HepG2 (cell line): Measurements from ENCODE around the gene PHLDB1. TPM values are rescaled to one million over a fixed set of nuclear protein-coding genes. Genes with fewer than 3 reads are reported as not detected.

Experiments
- ATAC-seq: fragments of 200-7000 bp; cut with Tn5 transposase; 3 replicates; pipeline ENCODE4 v1.9.1; 2020; ENCODE audit warnings: mild to moderate bottlenecking, moderate library complexity
- BruUV-seq: library from RNA; stranded (reverse); fragments of 400-500 nt; replicated peaks from 2 replicates; lab custom pipeline; 2021; lab: Mats Ljungman, UMichigan
- CTCF ChIA-PET: fragments of 300-600 bp; formaldehyde crosslinking; extraction: SDS; loops from one replicate; lab custom pipeline; 2021; ENCODE audit warnings: low total read pairs, inconsistent platforms, low intra/inter-chr PET ratio; lab: Yijun Ruan, JAX
- POLR2A ChIA-PET: fragments of 350-600 bp; sonication (Branson Sonifier 250); formaldehyde crosslinking; loops from one replicate; lab custom pipeline; 2020; ENCODE audit warnings: antibody characterized with exemption, inconsistent platforms; lab: Yijun Ruan, JAX
- DNase-seq: peaks from one replicate; pipeline ENCODE4 v3.0.0-alpha.2; 2015; ENCODE audit warnings: low spot score
- FAIRE-seq: peaks from 3 replicates; lab custom pipeline; 2011; peaks lifted over from hg19 to GRCh38; lab: Jason Lieb, UNC
- H2AFZ ChIP-seq: one replicate; pipeline ENCODE4 v1.6.1; 2011; ENCODE audit warnings: low read length, inconsistent platforms
- H3K27ac ChIP-seq: fragments of 300-600 bp; 3 replicates; pipeline ENCODE4 v1.8.0; 2011; ENCODE audit warnings: mixed run types, mild to moderate bottlenecking, mixed read lengths, low read length, inconsistent platforms; ENCODE audit not compliant: insufficient read depth; ENCODE audit errors: extremely low read length
- H3K27me3 ChIP-seq, 2 experiments: fragments of 200-600 bp in 1 of 2; 2 replicates in 1 of 2; 3 replicates in 1 of 2; pipeline versions ENCODE4 v1.6.0 to v1.8.0; 2011; ENCODE audit warnings: low read length in 2 of 2, mild to moderate bottlenecking in 2 of 2, moderate library complexity in 2 of 2, inconsistent platforms in 1 of 2; ENCODE audit not compliant: insufficient read depth in 2 of 2, control insufficient read depth in 1 of 2
- H3K36me3 ChIP-seq, 2 experiments: fragments of 200-600 bp in 1 of 2; replicated peaks in 1 of 2; 2 replicates in 1 of 2; 3 replicates in 1 of 2; pipeline versions ENCODE4 v1.5.1 to v1.8.0; 2011; ENCODE audit warnings: low read length in 2 of 2, inconsistent platforms in 1 of 2; ENCODE audit not compliant: insufficient read depth in 2 of 2, control insufficient read depth in 1 of 2
- H3K4me1 ChIP-seq: 2 replicates; pipeline ENCODE4 v1.5.1; 2012; ENCODE audit warnings: low read length, inconsistent platforms; ENCODE audit not compliant: insufficient read depth
- H3K4me2 ChIP-seq: 2 replicates; pipeline ENCODE4 v1.6.0; 2011; ENCODE audit warnings: low read depth, low read length, inconsistent platforms
- H3K4me3 ChIP-seq, 3 experiments: fragments of 200-600 bp in 1 of 3; sonication (generic), shearing (Covaris generic) in 1 of 3; replicated peaks in 1 of 3; 2 replicates each; pipeline ENCODE4 v1.5.1; 2011 to 2016; ENCODE audit warnings: low read length in 3 of 3, inconsistent platforms in 2 of 3, low read depth in 2 of 3, mild to moderate bottlenecking in 2 of 3, control low read depth in 1 of 3, mixed read lengths in 1 of 3; ENCODE audit not compliant: insufficient read depth in 1 of 3
- H3K79me2 ChIP-seq: one replicate; pipeline ENCODE4 v1.6.1; 2011; ENCODE audit warnings: low read length, inconsistent platforms; ENCODE audit not compliant: insufficient read depth
- H3K9ac ChIP-seq: 2 replicates; pipeline ENCODE4 v1.6.0; 2011; ENCODE audit warnings: mild to moderate bottlenecking, low read depth, low read length, inconsistent platforms; ENCODE audit not compliant: insufficient read depth
- H3K9me3 ChIP-seq: 2 replicates; pipeline ENCODE4 v1.5.1; 2012; ENCODE audit warnings: mild to moderate bottlenecking, low read length
- H4K20me1 ChIP-seq: 2 replicates; pipeline ENCODE4 v1.6.0; 2011; ENCODE audit warnings: inconsistent platforms, mild to moderate bottlenecking, low read length, moderate library complexity; ENCODE audit not compliant: insufficient read depth
- DBP ChIP-seq: sonication (generic); formaldehyde crosslinking; IDR thresholded peaks from 2 replicates; pipeline ENCODE4 v1.4.0; 2020; ENCODE audit warnings: missing genetic modification reagents; ENCODE audit errors: not compliant biosample characterization
- FOXA3 ChIP-seq: IDR thresholded peaks from 2 replicates; pipeline ENCODE4 v1.6.1; 2016; ENCODE audit warnings: missing genetic modification reagents, missing compliant biosample characterization
- ISL2 ChIP-seq: sonication (generic); formaldehyde crosslinking; IDR thresholded peaks from 2 replicates; pipeline ENCODE4 v1.5.0; 2020; ENCODE audit warnings: missing genetic modification reagents
- JUND ChIP-seq: sonication (generic); formaldehyde crosslinking; IDR thresholded peaks from 2 replicates; pipeline ENCODE4 v1.8.0; 2022; ENCODE audit warnings: mild to moderate bottlenecking, missing genetic modification reagents
- NCOA5 ChIP-seq: sonication (generic); formaldehyde crosslinking; IDR thresholded peaks from 2 replicates; pipeline ENCODE4 v1.4.0; 2020; ENCODE audit warnings: missing genetic modification reagents
- NR2C2 ChIP-seq: sonication (generic); formaldehyde crosslinking; IDR thresholded peaks from 2 replicates; pipeline ENCODE4 v1.4.0; 2020; ENCODE audit warnings: missing genetic modification reagents, mild to moderate bottlenecking, moderate library complexity, borderline replicate concordance
- NR2F6 ChIP-seq, 2 experiments: IDR thresholded peaks; 2 replicates each; pipeline ENCODE4 v1.6.1; 2016; ENCODE audit warnings: antibody characterized with exemption in 1 of 2, mild to moderate bottlenecking in 1 of 2
- TFE3 ChIP-seq: IDR thresholded peaks from 2 replicates; pipeline ENCODE4 v1.6.1; 2016
- ZFX ChIP-seq: sonication (generic); formaldehyde crosslinking; IDR thresholded peaks from 2 replicates; pipeline ENCODE4 v1.4.0; 2020; ENCODE audit warnings: mild to moderate bottlenecking, low read depth, missing genetic modification reagents, moderate library complexity
- ZNF441 ChIP-seq: sonication (generic); formaldehyde crosslinking; IDR thresholded peaks from 2 replicates; pipeline ENCODE4 v1.7.0; 2021; ENCODE audit warnings: missing genetic modification reagents, borderline replicate concordance
- ZSCAN12 ChIP-seq: sonication (generic); formaldehyde crosslinking; IDR thresholded peaks from 2 replicates; pipeline ENCODE4 v1.9.0; 2021; ENCODE audit warnings: mild to moderate bottlenecking, missing genetic modification reagents
- ZSCAN21 ChIP-seq: sonication (generic); formaldehyde crosslinking; IDR thresholded peaks from 2 replicates; pipeline ENCODE4 v1.8.0; 2022; ENCODE audit warnings: mild to moderate bottlenecking, missing genetic modification reagents, moderate library complexity, borderline replicate concordance
- WGBS: methylation state at CpG from one replicate; pipeline ENCODE4 v1.1.6; 2017; ENCODE audit warnings: low lambda C conversion rate; 5-methylcytosine and 5-hydroxymethylcytosine counted together
- in situ Hi-C: cut with HindIII; loops from 2 replicates; pipeline ENCODE4 v1.10.0; 2017; ENCODE audit warnings: low pct_unique_long_range_greater_than_20kb; ENCODE audit not compliant: extremely low pct_ligation_motif_present
- intact Hi-C: fragments of 100-400 bp; cut with micrococcal nuclease; formaldehyde crosslinking; loops from one replicate; pipeline ENCODE4 v1.10.0; 2022; ENCODE audit not compliant: unreplicated experiment
- polyA plus RNA-seq, 8 experiments: library from polyadenylated mRNA; depleted of rRNA in 3 of 8; stranded (reverse) in 7 of 8; unstranded in 1 of 8; fragments of >200 nt; fragmentation: Illumina TruSeq in 4 of 8; extraction: Trizol in 4 of 8; gene quantifications; 2 replicates each; pipeline versions ENCODE4 v1.2.1 to v1.2.3, GENCODE V29; 2011 to 2016; ENCODE audit warnings: low read depth in 4 of 8, missing spikeins in 1 of 8, mixed read lengths in 1 of 8; ENCODE audit not compliant: insufficient read depth in 1 of 8
- total RNA-seq, 5 experiments: library from RNA; depleted of rRNA; stranded (reverse); fragments of >200 nt; fragmentation: Illumina TruSeq; extraction: Trizol; gene quantifications; 2 replicates each; pipeline ENCODE4 v1.2.3, GENCODE V29; 2016; ENCODE audit warnings: low read depth in 1 of 5
- TF ChIP-seq, protein P1 (sequence below): sonication (generic); formaldehyde crosslinking; IDR thresholded peaks from 2 replicates; pipeline ENCODE4 v1.4.0; 2020; ENCODE audit warnings: mild to moderate bottlenecking, missing genetic modification reagents
- TF ChIP-seq, protein P2 (sequence below): sonication (generic); formaldehyde crosslinking; IDR thresholded peaks from 2 replicates; pipeline ENCODE4 v1.5.1; 2020; ENCODE audit warnings: missing genetic modification reagents, mild to moderate bottlenecking, borderline replicate concordance
- TF ChIP-seq, protein P3 (sequence below): sonication (generic); formaldehyde crosslinking; IDR thresholded peaks from 2 replicates; pipeline ENCODE4 v1.4.0; 2020; ENCODE audit warnings: missing genetic modification reagents
- TF ChIP-seq, protein P4 (sequence below): sonication (generic); formaldehyde crosslinking; IDR thresholded peaks from 2 replicates; pipeline ENCODE4 v1.8.0; 2022; ENCODE audit warnings: mild to moderate bottlenecking, missing genetic modification reagents; ENCODE audit not compliant: insufficient replicate concordance

PHLDB1 gene
- total and polyA plus RNA-seq, 2 of the 13 experiments (the other 11 are each of a cell fraction or from before 2014, with no cell fraction given), result 13.8 to 14.2 TPM

DNA sequence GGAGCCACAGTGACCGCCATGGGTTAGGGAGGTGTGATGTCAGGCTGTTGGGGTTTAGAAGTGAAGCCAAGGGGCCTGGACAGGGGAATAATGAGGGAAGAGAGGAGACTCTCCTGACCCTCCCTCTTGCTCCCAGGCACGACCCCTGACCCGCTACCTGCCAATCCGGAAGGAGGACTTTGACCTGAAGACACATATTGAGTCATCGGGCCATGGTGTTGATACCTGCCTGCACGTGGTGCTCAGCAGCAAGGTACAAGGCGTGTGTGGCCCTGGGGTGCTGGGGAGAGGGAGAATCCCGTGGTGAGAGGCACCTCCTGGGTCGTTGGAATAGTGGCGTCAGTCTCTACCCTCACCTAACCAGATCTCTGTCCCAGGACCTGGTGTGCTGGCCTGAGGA is 42.5 kb downstream of the PHLDB1 start:
- peak; percentile 65 for ATAC-seq
- intact Hi-C loops (no loop called here), in situ Hi-C loops (no loop called here)
- BruUV-seq, result no TSS peak
- peaks cover 22% of the 10 kb centered on the region for H3K4me1 ChIP-seq
- no peaks in the 10 kb centered on the region for H3K27me3 ChIP-seq
- no peak overlapping the region for H3K4me2 ChIP-seq
- ChIA-PET CTCF (no interaction called here), POLR2A (no interaction called here)
- H3K9me3 ChIP-seq, result no peaks in the 10 kb centered on the region
- no peak overlapping the region for H3K4me3 ChIP-seq
- no peak overlapping the region for H3K27ac ChIP-seq
- H3K9ac ChIP-seq, result no peak overlapping the region
- no peaks in the 10 kb centered on the region for H4K20me1 ChIP-seq
- peak; percentile 34 for DNase-seq
- WGBS, result 60% methylated on average over 10 of the region's 10 CpGs
- FAIRE-seq, result no peak
- peaks cover 18 to 29% of the 10 kb centered on the region in 2 experiments; a peak in 4 of 5 replicates for H3K36me3 ChIP-seq
- no peak overlapping the region for H2AFZ ChIP-seq
- H3K79me2 ChIP-seq, result no peaks in the 10 kb centered on the region
- TF ChIP-seq, protein P1, sequence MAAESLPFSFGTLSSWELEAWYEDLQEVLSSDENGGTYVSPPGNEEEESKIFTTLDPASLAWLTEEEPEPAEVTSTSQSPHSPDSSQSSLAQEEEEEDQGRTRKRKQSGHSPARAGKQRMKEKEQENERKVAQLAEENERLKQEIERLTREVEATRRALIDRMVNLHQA (CRISPR knock-in tag), result no peak
- TF ChIP-seq NR2C2 (CRISPR knock-in tag) (peak; percentile 81), ZFX (CRISPR knock-in tag) (peak; percentile 24; the same call in 1 of the 2 replicates), FOXA3 (CRISPR knock-in tag) (0 out of 2 replicates have a peak, but pooled peaks have one; percentile 32), ZSCAN21 (CRISPR knock-in tag) (no peak), NCOA5 (CRISPR knock-in tag) (no peak), DBP (CRISPR knock-in tag) (no peak), ISL2 (CRISPR knock-in tag) (no peak), NR2F6 (IDR thresholded peaks at IDR 0.05) (peak; percentile 64), NR2F6 (CRISPR knock-in tag; IDR thresholded peaks at IDR 0.05) (peak; percentile 72), JUND (0 out of 2 replicates have a peak, but pooled peaks have one; percentile 62), ZSCAN12 (no peak), ZNF441 (CRISPR knock-in tag) (peak; percentile 23; the same call in 1 of the 2 replicates), TFE3 (CRISPR knock-in tag) (0 out of 2 replicates have a peak, but pooled peaks have one; percentile 22)
- TF ChIP-seq, protein P2, sequence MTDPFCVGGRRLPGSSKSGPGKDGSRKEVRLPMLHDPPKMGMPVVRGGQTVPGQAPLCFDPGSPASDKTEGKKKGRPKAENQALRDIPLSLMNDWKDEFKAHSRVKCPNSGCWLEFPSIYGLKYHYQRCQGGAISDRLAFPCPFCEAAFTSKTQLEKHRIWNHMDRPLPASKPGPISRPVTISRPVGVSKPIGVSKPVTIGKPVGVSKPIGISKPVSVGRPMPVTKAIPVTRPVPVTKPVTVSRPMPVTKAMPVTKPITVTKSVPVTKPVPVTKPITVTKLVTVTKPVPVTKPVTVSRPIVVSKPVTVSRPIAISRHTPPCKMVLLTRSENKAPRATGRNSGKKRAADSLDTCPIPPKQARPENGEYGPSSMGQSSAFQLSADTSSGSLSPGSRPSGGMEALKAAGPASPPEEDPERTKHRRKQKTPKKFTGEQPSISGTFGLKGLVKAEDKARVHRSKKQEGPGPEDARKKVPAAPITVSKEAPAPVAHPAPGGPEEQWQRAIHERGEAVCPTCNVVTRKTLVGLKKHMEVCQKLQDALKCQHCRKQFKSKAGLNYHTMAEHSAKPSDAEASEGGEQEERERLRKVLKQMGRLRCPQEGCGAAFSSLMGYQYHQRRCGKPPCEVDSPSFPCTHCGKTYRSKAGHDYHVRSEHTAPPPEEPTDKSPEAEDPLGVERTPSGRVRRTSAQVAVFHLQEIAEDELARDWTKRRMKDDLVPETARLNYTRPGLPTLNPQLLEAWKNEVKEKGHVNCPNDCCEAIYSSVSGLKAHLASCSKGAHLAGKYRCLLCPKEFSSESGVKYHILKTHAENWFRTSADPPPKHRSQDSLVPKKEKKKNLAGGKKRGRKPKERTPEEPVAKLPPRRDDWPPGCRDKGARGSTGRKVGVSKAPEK (CRISPR knock-in tag), result no peak
- TF ChIP-seq, protein P3, sequence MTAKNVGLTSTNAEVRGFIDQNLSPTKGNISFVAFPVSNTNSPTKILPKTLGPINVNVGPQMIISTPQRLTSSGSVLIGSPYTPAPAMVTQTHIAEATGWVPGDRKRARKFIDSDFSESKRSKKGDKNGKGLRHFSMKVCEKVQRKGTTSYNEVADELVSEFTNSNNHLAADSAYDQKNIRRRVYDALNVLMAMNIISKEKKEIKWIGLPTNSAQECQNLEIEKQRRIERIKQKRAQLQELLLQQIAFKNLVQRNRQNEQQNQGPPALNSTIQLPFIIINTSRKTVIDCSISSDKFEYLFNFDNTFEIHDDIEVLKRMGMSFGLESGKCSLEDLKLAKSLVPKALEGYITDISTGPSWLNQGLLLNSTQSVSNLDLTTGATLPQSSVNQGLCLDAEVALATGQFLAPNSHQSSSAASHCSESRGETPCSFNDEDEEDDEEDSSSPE, result no peak; the same call in 1 of the 2 replicates
- TF ChIP-seq, protein P4, sequence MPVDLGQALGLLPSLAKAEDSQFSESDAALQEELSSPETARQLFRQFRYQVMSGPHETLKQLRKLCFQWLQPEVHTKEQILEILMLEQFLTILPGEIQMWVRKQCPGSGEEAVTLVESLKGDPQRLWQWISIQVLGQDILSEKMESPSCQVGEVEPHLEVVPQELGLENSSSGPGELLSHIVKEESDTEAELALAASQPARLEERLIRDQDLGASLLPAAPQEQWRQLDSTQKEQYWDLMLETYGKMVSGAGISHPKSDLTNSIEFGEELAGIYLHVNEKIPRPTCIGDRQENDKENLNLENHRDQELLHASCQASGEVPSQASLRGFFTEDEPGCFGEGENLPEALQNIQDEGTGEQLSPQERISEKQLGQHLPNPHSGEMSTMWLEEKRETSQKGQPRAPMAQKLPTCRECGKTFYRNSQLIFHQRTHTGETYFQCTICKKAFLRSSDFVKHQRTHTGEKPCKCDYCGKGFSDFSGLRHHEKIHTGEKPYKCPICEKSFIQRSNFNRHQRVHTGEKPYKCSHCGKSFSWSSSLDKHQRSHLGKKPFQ, result no peak
